ENCODE measurements around the gene ITGB8.

ITGB8 gene

DNA sequence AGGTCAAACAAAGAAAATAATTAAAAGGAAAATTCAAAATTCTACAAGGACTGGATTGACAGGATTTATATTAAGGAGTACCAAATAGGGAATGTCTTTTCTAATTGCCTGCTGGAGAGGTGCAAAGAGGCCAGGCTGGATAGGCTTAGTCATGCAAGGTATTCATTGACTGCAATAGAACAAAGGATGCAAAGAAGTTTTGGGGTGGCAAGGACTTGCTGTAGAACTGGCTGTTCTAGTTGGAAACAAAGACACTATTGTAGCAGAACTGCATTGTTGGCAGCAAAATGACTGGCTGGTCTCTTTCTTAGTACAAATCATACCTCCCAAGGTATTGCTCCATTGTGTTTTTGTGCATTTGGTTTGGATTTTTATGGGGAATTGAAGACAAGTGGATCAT lies 10.1 kb downstream of the ITGB8 start:
- DNase-seq (ENCODE audit: low read depth in 2 of 3, low spot score in 1 of 3): no peak

DNA sequence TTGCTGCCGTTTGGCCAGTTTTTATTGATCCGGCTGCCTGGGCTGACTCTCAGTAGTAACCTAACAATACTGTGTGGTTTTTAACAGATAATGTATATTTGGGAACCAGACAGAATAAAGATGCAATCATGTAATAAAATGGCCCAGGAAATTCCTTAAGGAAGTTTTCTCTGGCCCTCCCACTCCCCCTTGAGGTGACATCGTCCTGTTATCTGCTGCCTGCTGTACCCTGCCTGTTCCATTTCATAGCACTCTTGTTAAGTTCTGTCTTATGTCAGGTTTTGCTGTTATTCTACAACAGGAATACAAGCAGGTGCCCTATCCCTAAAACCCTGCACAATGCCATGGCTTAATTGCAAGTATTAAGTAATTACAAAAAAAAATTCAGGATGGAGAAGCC lies 12.5 kb downstream of the ITGB8 start:
- DNase-seq (ENCODE audit: low read depth in 2 of 3, low spot score in 1 of 3): no peak

DNA sequence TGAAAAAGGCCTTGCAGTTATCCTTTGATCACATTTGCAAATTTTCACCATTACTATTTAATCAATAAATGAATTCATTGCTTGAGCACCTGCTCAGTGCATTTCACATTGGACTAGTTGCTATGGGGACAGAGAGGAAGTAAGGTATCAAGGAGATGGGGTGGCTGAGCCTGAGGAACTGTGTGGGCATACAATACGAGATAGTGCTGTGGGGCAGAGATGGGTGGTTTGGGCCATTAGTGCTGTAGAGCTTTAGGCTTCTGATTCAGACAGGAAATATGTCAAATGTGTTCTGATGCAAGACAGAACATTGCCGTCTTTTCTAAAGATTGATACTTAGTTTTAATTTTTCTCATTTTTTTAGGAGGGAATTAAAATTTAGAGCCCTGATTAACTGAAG lies 13.2 kb downstream of the ITGB8 start:
- DNase-seq (ENCODE audit: low read depth in 2 of 3, low spot score in 1 of 3): no peak

DNA sequence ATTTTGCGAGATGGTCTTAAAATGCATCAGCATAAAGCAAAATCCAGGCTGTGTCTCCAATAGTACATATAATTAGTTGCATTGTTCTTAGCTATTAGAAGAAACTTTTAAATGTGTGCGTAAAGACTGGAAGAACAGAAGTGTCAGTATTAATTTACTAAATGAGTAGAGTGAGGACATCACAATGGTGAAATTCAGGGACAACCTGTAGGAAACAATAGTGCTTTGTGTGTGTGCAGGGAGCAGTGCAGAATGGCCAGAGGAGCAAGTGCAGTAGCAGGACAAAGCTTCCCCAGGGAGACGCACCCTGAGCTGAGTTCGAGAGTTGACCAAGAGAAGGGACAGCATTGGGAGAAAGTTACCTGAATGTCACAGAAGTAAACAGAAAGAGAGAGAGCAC lies 13.7 kb downstream of the ITGB8 start:
- DNase-seq (ENCODE audit: low read depth in 2 of 3, low spot score in 1 of 3): no peak

DNA sequence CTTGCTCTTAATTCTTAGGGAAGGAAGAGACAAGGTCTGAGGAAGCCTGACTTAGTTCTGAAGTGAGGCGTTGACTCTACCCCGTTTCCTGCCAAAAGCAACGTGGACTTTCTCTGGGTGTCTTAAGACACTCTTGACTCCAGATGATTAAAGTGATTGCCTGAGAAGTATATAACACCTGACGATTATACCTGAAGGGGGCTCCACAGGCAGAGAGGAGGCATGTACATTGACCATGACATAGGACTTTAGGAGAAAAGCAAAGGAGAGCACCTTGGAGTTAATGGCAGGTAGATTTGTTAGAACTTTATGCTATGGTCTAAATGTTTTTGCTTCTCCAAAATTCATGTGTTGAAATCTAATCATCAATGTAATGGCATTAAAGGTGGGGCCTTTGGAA lies 15.9 kb downstream of the ITGB8 start:
- no peak for DNase-seq (ENCODE audit: low read depth in 2 of 3, low spot score in 1 of 3)

- DNase-seq (ENCODE audit: low read depth in 2 of 3, low spot score in 1 of 3): no peak
Observed at GRCh38 chr7:20347680-20348079, 17.0 kb downstream of the ITGB8 start.

DNA sequence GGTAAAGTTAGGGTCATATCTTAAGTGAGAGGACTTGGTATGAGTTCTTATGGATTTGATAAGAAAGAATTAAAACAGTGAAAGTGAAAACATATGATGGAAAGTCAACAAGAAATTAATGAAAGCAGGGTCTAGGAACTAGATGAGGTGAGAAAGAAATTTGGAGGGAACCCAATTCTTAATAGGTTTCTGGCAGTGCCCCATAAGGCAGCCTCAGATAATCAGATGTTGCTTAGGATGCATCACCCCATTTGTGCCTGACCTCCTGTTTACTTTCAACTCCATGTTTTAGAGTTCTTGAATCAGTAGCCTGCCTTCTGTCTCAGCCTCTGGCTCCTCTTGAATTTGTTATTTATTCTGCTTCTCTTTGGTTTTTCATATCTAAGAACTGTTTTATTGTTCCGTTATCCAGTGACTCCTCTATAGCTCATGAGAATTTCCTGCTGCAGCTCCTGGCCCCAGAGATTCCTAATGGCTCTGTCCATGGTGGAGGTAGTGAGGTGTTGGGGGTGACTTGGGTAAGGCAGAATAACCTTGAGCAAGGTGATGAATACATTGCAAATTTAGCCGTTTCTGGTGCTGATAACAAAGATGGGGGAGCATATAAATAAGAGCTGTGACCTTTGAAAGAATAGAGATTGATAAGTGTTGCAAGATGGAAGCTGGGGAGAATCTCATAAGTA lies 17.6 kb downstream of the ITGB8 start:
- DNase-seq (ENCODE audit: low read depth in 2 of 3, low spot score in 1 of 3): no peak

- DNase-seq (ENCODE audit: low read depth in 2 of 3, low spot score in 1 of 3): no peak
Observed at GRCh38 chr7:20350518-20350951, 19.8 kb downstream of the ITGB8 start.

DNA sequence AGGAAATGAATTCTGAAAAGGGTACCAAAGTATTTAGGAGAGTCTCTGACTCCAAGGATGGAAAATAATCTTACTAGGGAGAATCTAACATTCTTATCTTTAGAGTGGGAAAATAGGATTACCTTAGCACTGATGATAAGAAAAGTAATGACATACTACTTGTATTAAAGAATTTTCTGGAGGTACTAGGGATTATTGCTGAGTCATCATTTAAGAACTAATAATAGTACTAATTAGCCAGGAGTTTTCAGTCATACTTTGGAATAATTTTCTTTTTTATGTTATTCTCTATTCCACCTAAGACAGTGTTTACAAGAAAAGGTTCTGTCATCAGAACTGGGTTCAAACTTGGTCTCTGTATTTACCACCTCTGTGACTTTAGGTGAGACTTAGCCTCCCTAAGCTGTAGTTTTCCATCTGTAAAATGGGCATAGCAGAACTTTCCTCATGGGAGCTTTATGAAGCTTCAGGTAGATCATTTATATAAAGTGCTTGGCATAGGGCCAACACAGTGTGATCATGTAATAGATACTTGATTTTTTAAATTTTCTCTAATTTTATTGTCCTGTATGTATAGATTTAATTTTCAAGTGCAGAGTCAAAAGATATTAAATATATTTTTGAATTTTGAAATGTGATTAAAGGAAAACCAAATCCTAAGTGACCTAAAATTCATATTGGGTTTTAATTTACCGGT lies 20.4 kb downstream of the ITGB8 start:
- no peak for DNase-seq (ENCODE audit: low read depth in 2 of 3, low spot score in 1 of 3)

- DNase-seq (ENCODE audit: low read depth in 2 of 3, low spot score in 1 of 3): no peak
Observed at GRCh38 chr7:20351901-20352300, 21.2 kb downstream of the ITGB8 start.

DNA sequence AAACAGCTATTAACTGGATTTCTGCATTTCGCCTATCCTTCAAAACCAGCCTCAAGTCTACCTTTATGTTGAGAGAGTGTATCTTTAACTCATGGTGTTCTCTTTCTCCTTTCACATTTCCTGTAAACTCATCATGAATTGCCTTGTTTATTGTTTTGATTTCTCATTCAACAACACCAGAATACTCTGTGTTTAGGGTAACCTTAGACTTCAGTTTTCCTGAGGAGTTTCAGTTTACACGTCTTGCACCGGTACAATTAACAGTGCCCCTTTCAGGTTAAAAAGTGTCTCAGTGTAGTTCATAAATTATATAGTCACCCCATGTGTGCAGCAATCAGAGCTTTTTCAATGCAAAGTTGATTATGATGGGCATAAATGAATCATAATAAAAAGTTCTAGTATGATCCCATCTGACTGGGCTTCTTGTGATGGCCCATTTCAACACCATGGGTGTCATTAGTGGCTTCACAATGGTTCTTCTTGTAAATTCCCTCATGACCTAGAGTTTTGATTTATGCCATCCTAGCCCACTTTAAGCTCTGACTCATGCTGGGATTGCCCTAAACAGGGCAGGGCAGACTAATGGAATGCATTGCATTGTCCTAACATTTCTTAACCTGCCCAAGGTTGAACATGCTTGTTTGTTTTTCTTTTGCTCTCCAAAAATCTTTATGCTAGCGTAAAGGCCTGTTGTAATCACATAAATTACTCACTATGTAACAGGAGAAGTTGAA lies 22.0 kb downstream of the ITGB8 start:
- no peak for DNase-seq (ENCODE audit: low read depth in 2 of 3, low spot score in 1 of 3)

- no peak for DNase-seq (ENCODE audit: low read depth in 2 of 3, low spot score in 1 of 3)
Observed at GRCh38 chr7:20354610-20355528, 24.2 kb downstream of the ITGB8 start.

DNA sequence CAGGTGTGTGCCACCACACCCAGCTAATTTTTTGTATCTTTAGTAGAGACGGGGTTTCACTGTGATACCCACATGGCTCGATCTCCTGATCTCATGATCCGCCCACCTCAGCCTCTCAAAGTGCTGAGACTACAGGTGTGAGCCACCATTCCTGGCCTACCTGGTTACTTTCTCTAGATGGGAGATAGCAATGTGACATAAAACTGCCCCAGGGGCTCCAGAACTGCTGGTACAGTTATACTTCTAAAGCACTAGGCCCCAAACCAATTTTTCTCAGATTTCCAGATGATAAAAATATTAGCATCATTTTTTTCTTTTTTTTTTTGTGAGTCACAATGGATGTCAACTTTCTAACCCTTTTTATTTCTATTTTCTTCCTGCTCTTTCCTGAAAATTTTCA lies 27.4 kb downstream of the ITGB8 start:
- DNase-seq (ENCODE audit: low read depth in 2 of 3, low spot score in 1 of 3): no peak

- DNase-seq (ENCODE audit: low read depth in 2 of 3, low spot score in 1 of 3): no peak
Observed at GRCh38 chr7:20358762-20359282, 28.1 kb downstream of the ITGB8 start.

DNA sequence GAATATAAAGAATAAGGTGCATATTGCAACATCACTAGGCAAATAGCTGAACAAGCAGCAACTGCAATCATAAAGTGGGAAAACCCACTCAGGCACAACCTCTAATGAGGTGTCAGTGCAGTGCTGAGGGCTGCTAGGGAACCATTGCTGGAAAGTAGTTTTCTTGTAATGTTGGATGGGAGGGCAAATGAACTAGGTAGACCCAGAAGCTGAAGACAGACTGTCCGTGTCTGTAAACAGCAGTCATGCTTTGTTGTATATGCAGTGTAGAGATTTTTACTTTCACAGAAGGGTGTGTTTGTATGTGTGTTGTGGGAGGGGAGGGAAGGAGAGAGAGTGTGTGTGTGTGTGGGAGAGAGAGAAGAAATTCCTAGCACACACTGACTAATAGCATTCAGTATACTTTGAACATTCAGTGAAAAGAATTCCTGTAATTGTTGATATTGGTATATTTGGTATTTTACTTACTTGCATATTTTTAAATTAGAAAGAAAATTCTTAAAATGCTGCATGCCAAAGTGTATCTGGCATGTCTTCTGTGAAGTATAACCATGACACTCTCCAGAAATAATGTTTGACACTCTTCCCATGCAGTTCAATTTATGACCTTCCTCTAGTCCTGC lies 28.8 kb downstream of the ITGB8 start:
- DNase-seq (ENCODE audit: low read depth in 2 of 3, low spot score in 1 of 3): no peak

- no peak for DNase-seq (ENCODE audit: low read depth in 2 of 3, low spot score in 1 of 3)
Observed at GRCh38 chr7:20362574-20363253, 32.0 kb downstream of the ITGB8 start.

DNA sequence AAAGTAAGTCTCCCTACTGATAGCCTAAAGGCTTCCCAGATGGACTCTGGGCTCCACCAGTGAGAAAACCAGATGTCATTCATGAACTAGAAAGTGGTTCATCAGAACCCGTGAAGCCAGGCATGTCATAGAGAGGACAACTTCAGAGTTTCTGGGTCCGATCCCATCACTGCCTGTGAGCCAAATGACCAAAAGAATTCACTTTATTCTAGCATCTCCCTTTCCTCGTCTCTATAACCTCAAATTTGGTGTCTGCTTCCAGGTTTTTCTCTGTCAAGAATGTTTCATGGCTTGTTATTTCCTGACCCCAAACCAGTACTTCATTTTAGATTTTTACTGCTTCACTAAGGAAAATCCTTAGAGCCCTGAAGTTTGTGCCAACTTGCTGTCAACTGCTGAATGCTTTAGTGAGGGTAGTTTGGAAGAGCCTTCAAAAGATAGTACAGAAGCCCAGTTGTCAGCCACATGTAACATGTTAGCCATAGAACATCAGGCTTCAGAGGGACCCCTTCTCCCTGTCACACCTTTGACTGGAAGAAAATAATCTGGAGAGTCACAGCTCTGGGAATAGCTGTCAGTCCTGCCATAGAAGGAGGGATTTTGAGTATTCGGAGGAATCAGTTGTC lies 34.0 kb downstream of the ITGB8 start:
- no peak for DNase-seq (ENCODE audit: low read depth in 2 of 3, low spot score in 1 of 3)

DNA sequence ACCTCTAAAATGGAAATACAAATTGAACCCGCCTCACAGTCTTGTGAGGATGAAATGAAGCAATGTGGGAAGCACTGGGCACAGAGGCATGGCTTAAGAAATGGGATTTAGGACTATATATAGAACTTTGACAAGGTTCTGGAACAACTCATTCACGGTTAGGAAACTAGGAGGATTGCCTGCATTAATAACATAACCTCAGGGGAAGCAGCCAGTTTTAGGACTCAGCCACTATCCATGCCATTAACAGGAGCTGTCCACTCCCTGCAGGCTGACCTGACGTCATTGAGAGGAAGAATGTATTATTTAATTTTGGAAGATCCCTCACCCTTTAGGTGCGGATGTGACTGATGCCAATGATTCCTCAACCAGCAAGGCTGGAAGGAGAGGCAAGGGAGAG lies 34.8 kb downstream of the ITGB8 start:
- DNase-seq (ENCODE audit: low read depth in 2 of 3, low spot score in 1 of 3): no peak

DNA sequence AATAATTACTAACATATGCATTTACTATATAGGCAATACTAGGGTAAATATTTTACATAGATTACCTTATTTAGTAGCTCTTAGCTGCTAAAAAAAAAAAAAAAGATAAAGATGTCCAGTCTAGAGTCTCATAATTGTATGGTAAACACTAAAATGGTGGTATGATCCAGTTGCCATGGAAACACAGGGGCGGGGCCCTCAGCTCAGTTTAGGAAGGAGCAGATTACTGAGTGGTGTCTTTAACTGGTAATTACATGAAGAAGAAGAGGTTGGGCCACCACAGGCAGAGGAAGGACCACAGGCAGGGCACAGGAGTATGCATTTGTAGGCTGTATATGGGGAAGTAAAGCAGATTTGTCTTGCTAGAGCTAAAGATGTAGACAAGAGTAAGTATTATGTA lies 43.7 kb downstream of the ITGB8 start:
- no peak for DNase-seq (ENCODE audit: low read depth in 2 of 3, low spot score in 1 of 3)

GRCh38 chr7:20376796-20377195 lies 46.1 kb downstream of the ITGB8 start:
- DNase-seq (ENCODE audit: low read depth in 2 of 3, low spot score in 1 of 3): no peak
